Measurements from ENCODE around the gene KY.

- TF ChIP-seq ZNF70 (CRISPR knock-in tag; IDR thresholded peaks at IDR 0.05) (no peak), GLIS3 (CRISPR knock-in tag; IDR thresholded peaks at IDR 0.05) (no peak), RARB (CRISPR knock-in tag; IDR thresholded peaks at IDR 0.05) (no peak), PATZ1 (CRISPR knock-in tag; IDR thresholded peaks at IDR 0.05; ENCODE audit: borderline replicate concordance) (no peak), BACH2 (CRISPR knock-in tag; IDR thresholded peaks at IDR 0.05; ENCODE audit: borderline replicate concordance) (no peak), SNAI2 (CRISPR knock-in tag; IDR thresholded peaks at IDR 0.05) (no peak), CREB5 (CRISPR knock-in tag; IDR thresholded peaks at IDR 0.05; ENCODE audit: low read depth) (no peak), ZNF565 (CRISPR knock-in tag; conservative IDR thresholded peaks at IDR 0.05; ENCODE audit: low read depth) (no peak), CSRNP3 (CRISPR knock-in tag; IDR thresholded peaks at IDR 0.05) (no peak), PPARA (CRISPR knock-in tag; IDR thresholded peaks at IDR 0.05; ENCODE audit: borderline replicate concordance) (no peak), ZC3H10 (CRISPR knock-in tag; IDR thresholded peaks at IDR 0.05) (no peak), TCF4 (CRISPR knock-in tag; IDR thresholded peaks at IDR 0.05; ENCODE audit: borderline replicate concordance) (no peak), ISL1 (CRISPR knock-in tag; IDR thresholded peaks at IDR 0.05) (no peak)
Measured at GRCh38 chr3:134667406-134667805, 16.6 kb upstream of the KY start.

All from SK-N-SH treated with all-trans-retinoic acid at 6 μM for 48 hours (cell line).